Activated CD4-positive, CD25-positive, alpha-beta regulatory T cell treated with anti-CD3 and anti-CD28 coated beads, Interleukin-2, amount 50 U/mL, for 72 hours (primary cell): ENCODE results near the gene ADAMTSL1.

Experiments
- DNase-seq: peaks from one replicate; pipeline ENCODE4 v3.0.0; 2021

Gene ADAMTSL1

GRCh38 chr9:18889550-18889949 is 415.6 kb downstream of the ADAMTSL1 start:
- no peak for DNase-seq

- DNase-seq, result no peak
Observed at GRCh38 chr9:18890372-18890771, 416.4 kb downstream of the ADAMTSL1 start.

GRCh38 chr9:18891946-18892670 is 418.2 kb downstream of the ADAMTSL1 start:
- DNase-seq, result no peak

GRCh38 chr9:18893046-18893445 is 419.1 kb downstream of the ADAMTSL1 start:
- DNase-seq, result no peak

GRCh38 chr9:18893491-18893890 is 419.5 kb downstream of the ADAMTSL1 start:
- no peak for DNase-seq

- no peak for DNase-seq
Observed at GRCh38 chr9:18896004-18896403, 422.1 kb downstream of the ADAMTSL1 start.

GRCh38 chr9:18896531-18897179 is 422.7 kb downstream of the ADAMTSL1 start:
- DNase-seq, result no peak

GRCh38 chr9:18903450-18903849 is 429.5 kb downstream of the ADAMTSL1 start:
- no peak for DNase-seq

GRCh38 chr9:18905028-18905882 is 431.3 kb downstream of the ADAMTSL1 start:
- no peak for DNase-seq

- no peak for DNase-seq
Observed at GRCh38 chr9:18905883-18906629, 432.1 kb downstream of the ADAMTSL1 start.

- no peak for DNase-seq
Observed at GRCh38 chr9:18906656-18907395, 432.9 kb downstream of the ADAMTSL1 start.

- no peak for DNase-seq
Observed at GRCh38 chr9:18907927-18908625, 434.1 kb downstream of the ADAMTSL1 start.

GRCh38 chr9:18909140-18910018 is 435.4 kb downstream of the ADAMTSL1 start:
- DNase-seq, result no peak

- no peak for DNase-seq
Observed at GRCh38 chr9:18910435-18910834, 436.5 kb downstream of the ADAMTSL1 start.

GRCh38 chr9:18910916-18911315 is 437.0 kb downstream of the ADAMTSL1 start:
- DNase-seq, result no peak

- no peak for DNase-seq
Observed at GRCh38 chr9:18911714-18912342, 437.9 kb downstream of the ADAMTSL1 start.

GRCh38 chr9:18920141-18921084 is 446.5 kb downstream of the ADAMTSL1 start:
- DNase-seq, result no peak

- no peak for DNase-seq
Observed at GRCh38 chr9:18921366-18922075, 447.6 kb downstream of the ADAMTSL1 start.
